ENCODE measurements around the gene CES4A.

DNA sequence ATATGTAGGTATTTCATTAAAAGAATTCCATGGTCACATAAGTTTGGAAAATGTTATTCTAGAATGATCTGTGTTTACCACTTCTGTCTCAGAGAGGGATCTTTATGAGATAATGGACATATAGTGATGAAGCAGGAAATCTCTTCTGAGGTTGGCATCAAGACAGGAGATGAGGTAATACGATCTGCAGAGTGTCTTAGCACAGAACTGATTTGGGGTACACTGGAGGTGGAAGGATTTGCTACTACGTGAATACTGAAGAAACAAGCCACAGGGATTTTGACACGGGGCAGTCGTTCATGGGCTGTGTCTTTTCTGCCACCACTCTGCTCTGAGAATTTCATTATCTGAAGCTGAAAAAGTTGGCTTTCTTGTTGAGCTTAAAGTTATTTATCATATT is 46.1 kb downstream of the CES4A start:
- TF ChIP-seq, protein P1, sequence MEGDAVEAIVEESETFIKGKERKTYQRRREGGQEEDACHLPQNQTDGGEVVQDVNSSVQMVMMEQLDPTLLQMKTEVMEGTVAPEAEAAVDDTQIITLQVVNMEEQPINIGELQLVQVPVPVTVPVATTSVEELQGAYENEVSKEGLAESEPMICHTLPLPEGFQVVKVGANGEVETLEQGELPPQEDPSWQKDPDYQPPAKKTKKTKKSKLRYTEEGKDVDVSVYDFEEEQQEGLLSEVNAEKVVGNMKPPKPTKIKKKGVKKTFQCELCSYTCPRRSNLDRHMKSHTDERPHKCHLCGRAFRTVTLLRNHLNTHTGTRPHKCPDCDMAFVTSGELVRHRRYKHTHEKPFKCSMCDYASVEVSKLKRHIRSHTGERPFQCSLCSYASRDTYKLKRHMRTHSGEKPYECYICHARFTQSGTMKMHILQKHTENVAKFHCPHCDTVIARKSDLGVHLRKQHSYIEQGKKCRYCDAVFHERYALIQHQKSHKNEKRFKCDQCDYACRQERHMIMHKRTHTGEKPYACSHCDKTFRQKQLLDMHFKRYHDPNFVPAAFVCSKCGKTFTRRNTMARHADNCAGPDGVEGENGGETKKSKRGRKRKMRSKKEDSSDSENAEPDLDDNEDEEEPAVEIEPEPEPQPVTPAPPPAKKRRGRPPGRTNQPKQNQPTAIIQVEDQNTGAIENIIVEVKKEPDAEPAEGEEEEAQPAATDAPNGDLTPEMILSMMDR (conservative IDR thresholded peaks at IDR 0.05; ENCODE audit: low read length): no peak
- no peak for TF ChIP-seq EZH2phosphoT487 (IDR thresholded peaks at IDR 0.05; ENCODE audit: borderline replicate concordance)

Measured in Loucy (cell line).